CD4-positive, alpha-beta T cell (primary cell): ENCODE measurements around the gene PTPN12. TPM values are rescaled to one million over a fixed set of nuclear protein-coding genes. Genes with fewer than 3 reads are reported as not detected.

ENCODE experiments used
- ATAC-seq: fragments of 200-7000 bp; cut with Tn5 transposase; one replicate; pipeline ENCODE4 v1.10.0; 2022; ENCODE audit warnings: mild to moderate bottlenecking; ENCODE audit not compliant: poor library complexity
- CTCF ChIA-PET: fragments of 350-600 bp; sonication (Branson Sonifier 250); formaldehyde crosslinking; loops from one replicate; lab custom pipeline; 2021; ENCODE audit warnings: antibody characterized with exemption, inconsistent platforms; lab: Charles Lee
- POLR2A ChIA-PET: fragments of 350-600 bp; sonication (Branson Sonifier 250); formaldehyde crosslinking; loops from one replicate; lab custom pipeline; 2021; ENCODE audit warnings: antibody characterized with exemption, inconsistent platforms; lab: Charles Lee
- DNase-seq, 14 experiments: peaks; one replicate each; pipeline ENCODE4 v3.0.0-alpha.2; 2013 to 2020; ENCODE audit warnings: mixed read lengths in 2 of 14
- H3K27ac ChIP-seq, 2 donors: one replicate each; pipeline versions ENCODE4 v1.5.1 to v1.7.0; 2013; ENCODE audit warnings: low read length in 2 of 2, low read depth in 1 of 2, mild to moderate bottlenecking in 1 of 2
- H3K27me3 ChIP-seq, 2 experiments: 1 replicate in 1 of 2; 2 replicates in 1 of 2; pipeline versions ENCODE4 v1.6.1 to v1.7.0; 2013; ENCODE audit warnings: low read length in 2 of 2, control low read depth in 1 of 2, mild to moderate bottlenecking in 1 of 2, moderate library complexity in 1 of 2; ENCODE audit not compliant: insufficient read depth in 2 of 2, control insufficient read depth in 1 of 2
- H3K36me3 ChIP-seq: one replicate; pipeline ENCODE4 v1.6.1; 2013; ENCODE audit warnings: low read length, control low read depth; ENCODE audit not compliant: insufficient read depth
- H3K4me1 ChIP-seq: one replicate; pipeline ENCODE4 v1.6.1; 2013; ENCODE audit warnings: low read length, control low read depth; ENCODE audit not compliant: insufficient read depth
- H3K4me3 ChIP-seq: one replicate; pipeline ENCODE4 v1.5.1; 2013; ENCODE audit warnings: mild to moderate bottlenecking, low read length, moderate library complexity
- H3K9me3 ChIP-seq, 2 experiments: 1 replicate in 1 of 2; 2 replicates in 1 of 2; pipeline versions ENCODE4 v1.6.1 to v1.7.0; 2013; ENCODE audit warnings: low read length in 2 of 2, mild to moderate bottlenecking in 2 of 2, control low read depth in 1 of 2, moderate library complexity in 1 of 2; ENCODE audit not compliant: control insufficient read depth in 1 of 2, insufficient read depth in 1 of 2
- H3K27ac Mint-ChIP-seq: one replicate; pipeline ENCODE4 v1.8.0; 2020; ENCODE audit warnings: mixed read lengths
- H3K27me3 Mint-ChIP-seq: one replicate; pipeline ENCODE4 v1.8.0; 2021; ENCODE audit warnings: mixed read lengths
- H3K36me3 Mint-ChIP-seq: one replicate; pipeline ENCODE4 v1.8.0; 2021; ENCODE audit warnings: low read depth, mixed read lengths
- H3K4me1 Mint-ChIP-seq: one replicate; pipeline ENCODE4 v1.8.0; 2021; ENCODE audit warnings: low read depth, mixed read lengths
- H3K4me3 Mint-ChIP-seq: one replicate; pipeline ENCODE4 v1.8.0; 2020; ENCODE audit warnings: mild to moderate bottlenecking, mixed read lengths
- H3K9me3 Mint-ChIP-seq: one replicate; pipeline ENCODE4 v1.8.0; 2020; ENCODE audit warnings: mixed read lengths
- intact Hi-C, 2 experiments: fragments of 100-400 bp; cut with DNase I in 1 of 2; cut with micrococcal nuclease in 1 of 2; formaldehyde crosslinking; loops; one replicate each; pipeline versions ENCODE4 v1.15.1 to v1.9.0; 2023 to 2025; cut with DNase I, micrococcal nuclease
- total RNA-seq, 174 experiments: library from RNA in 2 of 174; stranded (reverse) in 2 of 174; gene quantifications; one replicate each; pipeline ENCODE4 v1.2.3 and lab custom pipeline; 2021 to 2026
- TF ChIP-seq, protein P1 (sequence below): fragments of 200-600 bp; IDR thresholded peaks from one replicate; pipeline ENCODE4 v1.8.0; 2022; ENCODE audit warnings: antibody characterized with exemption, mild to moderate bottlenecking

Gene PTPN12
- total RNA-seq, 2 experiments from 2014 or later, result 11.7 to 14.8 TPM

DNA sequence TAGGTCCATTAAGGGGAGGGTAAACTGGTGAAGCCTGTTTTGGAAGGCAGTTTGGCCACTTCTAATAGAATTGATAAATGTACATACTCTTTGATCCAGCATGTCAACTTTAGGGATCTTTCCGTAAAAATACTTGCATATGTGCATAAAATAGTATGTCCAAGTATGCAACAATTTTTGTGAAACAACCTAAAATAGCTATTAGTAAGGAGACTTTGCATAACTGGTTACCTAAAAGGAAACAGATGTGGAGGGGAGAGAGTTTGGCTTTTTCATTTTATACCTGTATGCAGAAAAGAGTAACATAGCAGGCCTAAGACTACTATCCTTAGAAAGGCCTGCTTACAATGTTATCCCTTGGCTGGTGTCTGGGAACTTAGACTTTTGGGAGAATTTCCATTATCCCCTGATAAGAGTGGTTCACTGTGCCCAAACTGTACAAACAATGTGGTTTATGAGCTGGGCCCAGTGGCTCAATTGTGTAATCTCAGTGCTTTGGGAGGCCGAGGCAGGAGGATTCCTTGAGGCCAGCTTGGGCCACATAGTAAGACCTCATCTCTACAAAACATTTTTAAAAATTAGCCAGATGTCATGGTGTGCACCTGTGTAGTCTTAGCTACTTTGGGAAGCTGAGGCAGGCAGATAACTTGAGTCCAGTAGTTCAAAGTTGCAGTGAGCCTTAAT is 21.3 kb downstream of the PTPN12 start:
- H3K4me3 Mint-ChIP-seq, result no peak overlapping the region
- intact Hi-C loops, result no loop called here
- DNase-seq (no peak), ATAC-seq (no peak)
- ChIA-PET POLR2A (interaction anchor here (0.6 kb wide), 1 partner anchor 22 kb away, joined by 5 read pairs; the partner anchor contains the start of gene PTPN12), CTCF (interaction anchor here (1.5 to 2.0 kb wide), 2 partner anchors 11 to 29 kb away, joined by 3 to 4 read pairs; no protein-coding TSS in a partner anchor)
- peaks cover 11% of the 10 kb centered on the region for H3K4me1 Mint-ChIP-seq
- H3K27me3 ChIP-seq, result no peaks in the 10 kb centered on the region
- no peaks in the 10 kb centered on the region for H3K36me3 ChIP-seq
- peaks cover 8% of the 10 kb centered on the region for H3K36me3 Mint-ChIP-seq
- H3K27me3 Mint-ChIP-seq, result no peaks in the 10 kb centered on the region
- peaks cover under 1% of the 10 kb centered on the region for H3K9me3 Mint-ChIP-seq
- H3K27ac ChIP-seq, result no peak overlapping the region
- no peak overlapping the region for H3K4me3 ChIP-seq
- H3K27ac Mint-ChIP-seq, result no peak overlapping the region
- TF ChIP-seq, protein P1, sequence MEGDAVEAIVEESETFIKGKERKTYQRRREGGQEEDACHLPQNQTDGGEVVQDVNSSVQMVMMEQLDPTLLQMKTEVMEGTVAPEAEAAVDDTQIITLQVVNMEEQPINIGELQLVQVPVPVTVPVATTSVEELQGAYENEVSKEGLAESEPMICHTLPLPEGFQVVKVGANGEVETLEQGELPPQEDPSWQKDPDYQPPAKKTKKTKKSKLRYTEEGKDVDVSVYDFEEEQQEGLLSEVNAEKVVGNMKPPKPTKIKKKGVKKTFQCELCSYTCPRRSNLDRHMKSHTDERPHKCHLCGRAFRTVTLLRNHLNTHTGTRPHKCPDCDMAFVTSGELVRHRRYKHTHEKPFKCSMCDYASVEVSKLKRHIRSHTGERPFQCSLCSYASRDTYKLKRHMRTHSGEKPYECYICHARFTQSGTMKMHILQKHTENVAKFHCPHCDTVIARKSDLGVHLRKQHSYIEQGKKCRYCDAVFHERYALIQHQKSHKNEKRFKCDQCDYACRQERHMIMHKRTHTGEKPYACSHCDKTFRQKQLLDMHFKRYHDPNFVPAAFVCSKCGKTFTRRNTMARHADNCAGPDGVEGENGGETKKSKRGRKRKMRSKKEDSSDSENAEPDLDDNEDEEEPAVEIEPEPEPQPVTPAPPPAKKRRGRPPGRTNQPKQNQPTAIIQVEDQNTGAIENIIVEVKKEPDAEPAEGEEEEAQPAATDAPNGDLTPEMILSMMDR, result no peak
- no peaks in the 10 kb centered on the region for H3K9me3 ChIP-seq
- H3K4me1 ChIP-seq, result no peaks in the 10 kb centered on the region

DNA sequence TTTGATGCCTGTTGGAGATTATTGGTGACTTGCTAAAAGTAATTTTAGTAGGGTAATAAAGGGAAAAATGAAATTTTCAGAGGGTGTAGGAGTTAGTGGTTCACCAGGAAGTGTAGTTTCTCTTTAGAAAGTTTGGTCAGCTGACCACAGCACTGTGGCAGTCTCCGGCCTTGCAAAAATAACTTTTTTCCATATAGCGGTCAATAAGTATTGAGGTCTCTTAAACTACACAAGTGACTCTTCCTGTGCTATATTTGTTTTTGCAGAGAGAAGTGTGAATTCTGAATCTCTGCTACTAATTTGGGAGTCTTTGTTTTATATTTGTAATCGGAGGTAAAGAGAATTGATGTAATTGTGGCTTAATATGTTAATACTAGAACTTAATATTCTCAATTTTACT is 24.3 kb downstream of the PTPN12 start:
- ChIA-PET CTCF (no interaction called here), POLR2A (no interaction called here)
- Histone ChIP-seq H3K4me3 (no peak overlapping the region), H3K36me3 (no peaks in the 10 kb centered on the region), H3K27me3 (no peaks in the 10 kb centered on the region), H3K27ac (no peak overlapping the region), H3K4me1 (no peaks in the 10 kb centered on the region), H3K9me3 (no peaks in the 10 kb centered on the region)
- TF ChIP-seq, protein P1, result no peak
- Mint-ChIP-seq H3K4me1 (peaks cover 11% of the 10 kb centered on the region), H3K36me3 (peaks cover 3% of the 10 kb centered on the region), H3K27ac (no peak overlapping the region), H3K9me3 (no peaks in the 10 kb centered on the region), H3K27me3 (no peaks in the 10 kb centered on the region), H3K4me3 (no peak overlapping the region)
- intact Hi-C loops, result no loop called here
- ATAC-seq (no peak), DNase-seq (peak in 1 of 14 experiments; percentile 8)

DNA sequence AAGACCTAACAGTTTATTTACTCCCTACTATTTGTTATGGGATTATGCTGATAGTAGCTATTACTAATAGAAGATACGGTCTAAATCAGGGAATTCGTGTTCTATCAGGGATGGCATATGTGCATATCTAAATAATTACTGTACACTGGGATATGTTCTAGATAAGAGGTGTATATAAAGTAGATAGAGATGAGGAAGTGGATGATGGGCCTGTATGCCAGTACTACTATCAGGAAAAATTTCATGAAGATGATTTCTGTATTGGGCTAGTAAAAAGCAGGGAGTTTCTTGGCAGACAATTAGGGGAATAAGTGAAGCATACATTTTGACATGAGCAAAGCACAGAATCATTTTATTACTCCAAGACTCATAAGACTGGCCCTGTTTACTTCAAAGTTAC is 26.2 kb downstream of the PTPN12 start:
- no peaks in the 10 kb centered on the region for H3K36me3 ChIP-seq
- Mint-ChIP-seq H3K4me1 (peaks cover 11% of the 10 kb centered on the region), H3K27me3 (no peaks in the 10 kb centered on the region), H3K9me3 (no peaks in the 10 kb centered on the region), H3K4me3 (no peak overlapping the region), H3K27ac (no peak overlapping the region), H3K36me3 (no peaks in the 10 kb centered on the region)
- no peaks in the 10 kb centered on the region for H3K27me3 ChIP-seq
- POLR2A ChIA-PET, result no interaction called here
- CTCF ChIA-PET, result no interaction called here
- H3K27ac ChIP-seq, result no peak overlapping the region
- H3K4me1 ChIP-seq, result no peaks in the 10 kb centered on the region
- TF ChIP-seq, protein P1, result no peak
- ATAC-seq, result no peak
- intact Hi-C loops, result no loop called here
- no peak for DNase-seq
- no peak overlapping the region for H3K4me3 ChIP-seq
- no peaks in the 10 kb centered on the region for H3K9me3 ChIP-seq
